Measurements from ENCODE around the gene DOCK6.
A peak's percentile ranks its signal among the peaks of the same experiment; 100 is the strongest.

The DOCK6 gene

GRCh38 chr19:11192957-11193939 lies 69.1 kb downstream of the DOCK6 start:
- peaks cover 2% of the 10 kb centered on the region for H3K4me1 ChIP-seq (ENCODE audit: control insufficient read depth, low read depth, low read length)
- no peak overlapping the region for H2AK5ac ChIP-seq (ENCODE audit: low read length)
- H3K36me3 ChIP-seq (ENCODE audit: control insufficient read depth, insufficient read depth, low read length) = peaks cover 9% of the 10 kb centered on the region
- H3K9ac ChIP-seq (ENCODE audit: low read length) = no peak overlapping the region
- H3K79me2 ChIP-seq (ENCODE audit: control insufficient read depth, insufficient read depth, low read length) = peaks cover 1% of the 10 kb centered on the region
- H3K79me1 ChIP-seq (ENCODE audit: low read length) = peaks cover 5% of the 10 kb centered on the region
- no peak overlapping the region for H3K56ac ChIP-seq (ENCODE audit: low read length)
- H3K27me3 ChIP-seq (ENCODE audit: insufficient read depth, low read length, poor library complexity) = no peaks in the 10 kb centered on the region
- H4K8ac ChIP-seq (ENCODE audit: low read depth, low read length) = no peak overlapping the region
- no peak overlapping the region for H2BK5ac ChIP-seq (ENCODE audit: low read length)
- DNase-seq = no peak
- no peak overlapping the region for H3K18ac ChIP-seq (ENCODE audit: low read length)
- no peak overlapping the region for H3K4me2 ChIP-seq (ENCODE audit: low read length)
- no peak overlapping the region for H3K23ac ChIP-seq (ENCODE audit: low read length)
- H2BK15ac ChIP-seq (replicated peaks; ENCODE audit: low read depth) = no peak overlapping the region
- H3K4ac ChIP-seq (ENCODE audit: low read depth, low read length) = no peak overlapping the region
- H2BK120ac ChIP-seq (ENCODE audit: low read depth, low read length) = no peak overlapping the region
- no peak overlapping the region for H3K27ac ChIP-seq (ENCODE audit: low read depth, low read length)
- H4K5ac ChIP-seq (ENCODE audit: low read length) = no peak overlapping the region
- no CpG with 5 or more reads among the region's 68 CpGs for WGBS (ENCODE audit: extremely low coverage, insufficient coverage, low lambda C conversion rate)
- no peak overlapping the region for H3K4me3 ChIP-seq (ENCODE audit: low read length)

GRCh38 chr19:11191934-11192333 lies 70.4 kb downstream of the DOCK6 start:
- Histone ChIP-seq H3K79me2 (ENCODE audit: control insufficient read depth, insufficient read depth, low read length) (peaks cover 1% of the 10 kb centered on the region), H3K18ac (ENCODE audit: low read length) (no peak overlapping the region), H2BK120ac (ENCODE audit: low read depth, low read length) (no peak overlapping the region), H3K27me3 (ENCODE audit: insufficient read depth, low read length, poor library complexity) (no peaks in the 10 kb centered on the region), H2AK5ac (ENCODE audit: low read length) (no peak overlapping the region), H3K56ac (ENCODE audit: low read length) (no peak overlapping the region), H3K4ac (ENCODE audit: low read depth, low read length) (no peak overlapping the region), H3K36me3 (ENCODE audit: control insufficient read depth, insufficient read depth, low read length) (peaks cover 9% of the 10 kb centered on the region), H4K8ac (ENCODE audit: low read depth, low read length) (no peak overlapping the region), H2BK15ac (replicated peaks; ENCODE audit: low read depth) (no peak overlapping the region), H3K4me3 (ENCODE audit: low read length) (no peak overlapping the region), H3K23ac (ENCODE audit: low read length) (no peak overlapping the region), H3K4me2 (ENCODE audit: low read length) (no peak overlapping the region), H3K27ac (ENCODE audit: low read depth, low read length) (no peak overlapping the region), H4K5ac (ENCODE audit: low read length) (no peak overlapping the region), H2BK5ac (ENCODE audit: low read length) (no peak overlapping the region), H3K4me1 (ENCODE audit: control insufficient read depth, low read depth, low read length) (peaks cover 2% of the 10 kb centered on the region), H3K79me1 (ENCODE audit: low read length) (peaks cover 5% of the 10 kb centered on the region), H3K9ac (ENCODE audit: low read length) (no peak overlapping the region)
- no peak for DNase-seq
- no CpG with 5 or more reads among the region's 5 CpGs for WGBS (ENCODE audit: extremely low coverage, insufficient coverage, low lambda C conversion rate)

- H3K36me3 ChIP-seq (ENCODE audit: control insufficient read depth, insufficient read depth, low read length) = peaks cover 9% of the 10 kb centered on the region
- H4K5ac ChIP-seq (ENCODE audit: low read length) = no peak overlapping the region
- no peak overlapping the region for H3K56ac ChIP-seq (ENCODE audit: low read length)
- WGBS (ENCODE audit: extremely low coverage, insufficient coverage, low lambda C conversion rate) = no CpG with 5 or more reads among the region's 8 CpGs
- no peak overlapping the region for H3K18ac ChIP-seq (ENCODE audit: low read length)
- H3K4me2 ChIP-seq (ENCODE audit: low read length) = no peak overlapping the region
- DNase-seq = peak; percentile 42
- no peak overlapping the region for H2AK5ac ChIP-seq (ENCODE audit: low read length)
- H2BK15ac ChIP-seq (replicated peaks; ENCODE audit: low read depth) = no peak overlapping the region
- no peaks in the 10 kb centered on the region for H3K4me1 ChIP-seq (ENCODE audit: control insufficient read depth, low read depth, low read length)
- H2BK5ac ChIP-seq (ENCODE audit: low read length) = no peak overlapping the region
- no peaks in the 10 kb centered on the region for H3K27me3 ChIP-seq (ENCODE audit: insufficient read depth, low read length, poor library complexity)
- H2BK120ac ChIP-seq (ENCODE audit: low read depth, low read length) = no peak overlapping the region
- H3K9ac ChIP-seq (ENCODE audit: low read length) = no peak overlapping the region
- no peak overlapping the region for H3K4ac ChIP-seq (ENCODE audit: low read depth, low read length)
- peaks cover 2% of the 10 kb centered on the region for H3K79me1 ChIP-seq (ENCODE audit: low read length)
- no peak overlapping the region for H3K23ac ChIP-seq (ENCODE audit: low read length)
- no peak overlapping the region for H3K4me3 ChIP-seq (ENCODE audit: low read length)
- no peaks in the 10 kb centered on the region for H3K79me2 ChIP-seq (ENCODE audit: control insufficient read depth, insufficient read depth, low read length)
- no peak overlapping the region for H3K27ac ChIP-seq (ENCODE audit: low read depth, low read length)
- no peak overlapping the region for H4K8ac ChIP-seq (ENCODE audit: low read depth, low read length)
Observed at GRCh38 chr19:11191273-11191755, 71.0 kb downstream of the DOCK6 start.

- no peak overlapping the region for H3K23ac ChIP-seq (ENCODE audit: low read length)
- no peak for DNase-seq
- H4K5ac ChIP-seq (ENCODE audit: low read length) = no peak overlapping the region
- no CpG with 5 or more reads among the region's 8 CpGs for WGBS (ENCODE audit: extremely low coverage, insufficient coverage, low lambda C conversion rate)
- peaks cover 9% of the 10 kb centered on the region for H3K36me3 ChIP-seq (ENCODE audit: control insufficient read depth, insufficient read depth, low read length)
- H3K27ac ChIP-seq (ENCODE audit: low read depth, low read length) = no peak overlapping the region
- no peak overlapping the region for H3K4me2 ChIP-seq (ENCODE audit: low read length)
- H3K9ac ChIP-seq (ENCODE audit: low read length) = no peak overlapping the region
- no peaks in the 10 kb centered on the region for H3K27me3 ChIP-seq (ENCODE audit: insufficient read depth, low read length, poor library complexity)
- H3K56ac ChIP-seq (ENCODE audit: low read length) = no peak overlapping the region
- no peaks in the 10 kb centered on the region for H3K4me1 ChIP-seq (ENCODE audit: control insufficient read depth, low read depth, low read length)
- no peak overlapping the region for H2AK5ac ChIP-seq (ENCODE audit: low read length)
- no peak overlapping the region for H2BK15ac ChIP-seq (replicated peaks; ENCODE audit: low read depth)
- H3K4me3 ChIP-seq (ENCODE audit: low read length) = no peak overlapping the region
- no peak overlapping the region for H2BK5ac ChIP-seq (ENCODE audit: low read length)
- H3K79me2 ChIP-seq (ENCODE audit: control insufficient read depth, insufficient read depth, low read length) = no peaks in the 10 kb centered on the region
- H3K4ac ChIP-seq (ENCODE audit: low read depth, low read length) = no peak overlapping the region
- H2BK120ac ChIP-seq (ENCODE audit: low read depth, low read length) = no peak overlapping the region
- no peak overlapping the region for H4K8ac ChIP-seq (ENCODE audit: low read depth, low read length)
- H3K18ac ChIP-seq (ENCODE audit: low read length) = no peak overlapping the region
- H3K79me1 ChIP-seq (ENCODE audit: low read length) = peaks cover 2% of the 10 kb centered on the region
Observed at GRCh38 chr19:11190501-11190900, 71.8 kb downstream of the DOCK6 start.

- Histone ChIP-seq H3K4me2 (ENCODE audit: low read length) (no peak overlapping the region), H3K4me3 (ENCODE audit: low read length) (no peak overlapping the region), H2BK5ac (ENCODE audit: low read length) (no peak overlapping the region), H2BK120ac (ENCODE audit: low read depth, low read length) (no peak overlapping the region), H3K79me2 (ENCODE audit: control insufficient read depth, insufficient read depth, low read length) (no peaks in the 10 kb centered on the region), H3K79me1 (ENCODE audit: low read length) (no peaks in the 10 kb centered on the region), H3K36me3 (ENCODE audit: control insufficient read depth, insufficient read depth, low read length) (peaks cover 4% of the 10 kb centered on the region), H3K4me1 (ENCODE audit: control insufficient read depth, low read depth, low read length) (no peaks in the 10 kb centered on the region), H3K27me3 (ENCODE audit: insufficient read depth, low read length, poor library complexity) (no peaks in the 10 kb centered on the region), H3K56ac (ENCODE audit: low read length) (no peak overlapping the region), H3K4ac (ENCODE audit: low read depth, low read length) (no peak overlapping the region), H2BK15ac (replicated peaks; ENCODE audit: low read depth) (no peak overlapping the region), H3K23ac (ENCODE audit: low read length) (no peak overlapping the region), H3K9ac (ENCODE audit: low read length) (no peak overlapping the region), H3K18ac (ENCODE audit: low read length) (no peak overlapping the region), H4K5ac (ENCODE audit: low read length) (no peak overlapping the region), H2AK5ac (ENCODE audit: low read length) (no peak overlapping the region), H4K8ac (ENCODE audit: low read depth, low read length) (no peak overlapping the region), H3K27ac (ENCODE audit: low read depth, low read length) (no peak overlapping the region)
- no peak for DNase-seq
- no CpG with 5 or more reads among the region's 9 CpGs for WGBS (ENCODE audit: extremely low coverage, insufficient coverage, low lambda C conversion rate)
Observed at GRCh38 chr19:11187441-11187840, 74.9 kb downstream of the DOCK6 start.

Data from mesendoderm (in vitro differentiated cells).